Measurements from ENCODE around the gene ARSJ.

Gene ARSJ

GRCh38 chr4:113987382-113987941, 8.0 kb upstream of the ARSJ start:
- DNase-seq (ENCODE audit: low read depth), result no peak

GRCh38 chr4:113982181-113982580, 2.7 kb upstream of the ARSJ start:
- DNase-seq (ENCODE audit: low read depth), result no peak

- DNase-seq (ENCODE audit: low read depth), result no peak
These were observed 2.1 kb upstream of the ARSJ start for GRCh38 chr4:113981591-113981990.

GRCh38 chr4:113979905-113980615, 613 bp upstream of the ARSJ start:
- DNase-seq (ENCODE audit: low read depth), result no peak

GRCh38 chr4:113978561-113979147, 793 bp downstream of the ARSJ start:
- no peak for DNase-seq (ENCODE audit: low read depth)

- DNase-seq (ENCODE audit: low read depth), result no peak
These were observed 1.3 kb downstream of the ARSJ start for GRCh38 chr4:113978105-113978504.

GRCh38 chr4:113977526-113977855, 2.0 kb downstream of the ARSJ start:
- DNase-seq (ENCODE audit: low read depth), result no peak

GRCh38 chr4:113976741-113977525, 2.5 kb downstream of the ARSJ start:
- DNase-seq (ENCODE audit: low read depth), result no peak

GRCh38 chr4:113975578-113975977, 3.9 kb downstream of the ARSJ start:
- DNase-seq (ENCODE audit: low read depth), result no peak

GRCh38 chr4:113974467-113974866, 5.0 kb downstream of the ARSJ start:
- no peak for DNase-seq (ENCODE audit: low read depth)

- no peak for DNase-seq (ENCODE audit: low read depth)
These were observed 6.1 kb downstream of the ARSJ start for GRCh38 chr4:113973345-113973744.

GRCh38 chr4:113972781-113973180, 6.7 kb downstream of the ARSJ start:
- DNase-seq (ENCODE audit: low read depth), result no peak

- no peak for DNase-seq (ENCODE audit: low read depth)
These were observed 7.6 kb downstream of the ARSJ start for GRCh38 chr4:113971706-113972360.

- no peak for DNase-seq (ENCODE audit: low read depth)
These were observed 9.6 kb downstream of the ARSJ start for GRCh38 chr4:113969709-113970334.

GRCh38 chr4:113968473-113968872, 11.0 kb downstream of the ARSJ start:
- DNase-seq (ENCODE audit: low read depth), result no peak

- DNase-seq (ENCODE audit: low read depth), result no peak
These were observed 11.8 kb downstream of the ARSJ start for GRCh38 chr4:113967687-113968086.

- DNase-seq (ENCODE audit: low read depth), result no peak
These were observed 16.7 kb downstream of the ARSJ start for GRCh38 chr4:113962719-113963265.

GRCh38 chr4:113962016-113962347, 17.5 kb downstream of the ARSJ start:
- DNase-seq (ENCODE audit: low read depth), result no peak

GRCh38 chr4:113960684-113961321, 18.6 kb downstream of the ARSJ start:
- DNase-seq (ENCODE audit: low read depth), result no peak

GRCh38 chr4:113959539-113959937, 19.9 kb downstream of the ARSJ start:
- no peak for DNase-seq (ENCODE audit: low read depth)

- no peak for DNase-seq (ENCODE audit: low read depth)
These were observed 20.5 kb downstream of the ARSJ start for GRCh38 chr4:113958766-113959538.

All from stimulated activated CD8-positive, alpha-beta memory T cell treated with anti-CD3 and anti-CD28 coated beads, Interleukin-15, amount 100 ng/mL, for 24 hours (primary cell).